HEK293 (cell line): ENCODE results near the gene CREB3L1.

ENCODE experiments used
- CTCF ChIA-PET: fragments of 350-600 bp; formaldehyde crosslinking; extraction: SDS; loops from one replicate; lab custom pipeline; 2021; ENCODE audit warnings: antibody characterized with exemption; lab: Yijun Ruan, JAX
- POLR2A ChIA-PET: fragments of 300-600 bp; formaldehyde crosslinking; extraction: SDS; loops from one replicate; lab custom pipeline; 2020; ENCODE audit warnings: antibody characterized with exemption, inconsistent platforms; lab: Yijun Ruan, JAX
- H3K27ac ChIP-seq: fragments of 200-500 bp; sonication (Bioruptor generic); 2 replicates; pipeline ENCODE4 v1.5.1; 2014; ENCODE audit warnings: low read depth, low read length, control low read depth, inconsistent platforms; ENCODE audit errors: extremely low read depth
- H3K36me3 ChIP-seq, 2 experiments: fragments of 200-500 bp in 1 of 2; sonication (Bioruptor generic) in 1 of 2; 1 replicate in 1 of 2; 2 replicates in 1 of 2; pipeline ENCODE4 v1.5.1; 2014 to 2017; ENCODE audit warnings: inconsistent platforms in 2 of 2, low read length in 2 of 2; ENCODE audit not compliant: control insufficient read depth in 2 of 2, insufficient read depth in 1 of 2
- H3K4me1 ChIP-seq: fragments of 200-500 bp; sonication (Bioruptor generic); 2 replicates; pipeline ENCODE4 v1.5.1; 2014; ENCODE audit warnings: mild to moderate bottlenecking, low read length, inconsistent platforms; ENCODE audit not compliant: control insufficient read depth, insufficient read depth
- H3K4me3 ChIP-seq: 2 replicates; pipeline ENCODE4 v1.5.1; 2011; ENCODE audit warnings: low read depth, mild to moderate bottlenecking, control low read depth, low read length, moderate library complexity
- H3K9me3 ChIP-seq: fragments of 200-500 bp; sonication (Bioruptor generic); 2 replicates; pipeline ENCODE4 v1.5.1; 2014; ENCODE audit warnings: low read depth, low read length, inconsistent platforms; ENCODE audit not compliant: control insufficient read depth, insufficient read depth
- GFI1B ChIP-seq: fragments of 450-650 bp; formaldehyde crosslinking; IDR thresholded peaks from 2 replicates; pipeline ENCODE4 v1.5.1; 2016; ENCODE audit warnings: missing biosample characterization, missing genetic modification characterization
- HOXD13 ChIP-seq: sonication (generic); formaldehyde crosslinking; IDR thresholded peaks from 2 replicates; pipeline ENCODE4 v1.8.0; 2022; ENCODE audit warnings: missing genetic modification reagents, borderline replicate concordance
- KLF10 ChIP-seq: fragments of 450-650 bp; IDR thresholded peaks from 2 replicates; pipeline ENCODE4 v1.5.1; 2018; ENCODE audit warnings: missing biosample characterization, mild to moderate bottlenecking, missing genetic modification characterization
- MEIS1 ChIP-seq: sonication (generic); formaldehyde crosslinking; IDR thresholded peaks from 2 replicates; pipeline ENCODE4 v1.8.1; 2022; ENCODE audit warnings: missing genetic modification reagents, mild to moderate bottlenecking, borderline replicate concordance
- SCRT2 ChIP-seq: fragments of 450-650 bp; formaldehyde crosslinking; IDR thresholded peaks from 2 replicates; pipeline ENCODE4 v1.5.1; 2016; ENCODE audit warnings: missing biosample characterization, missing genetic modification characterization
- SETDB1 ChIP-seq: IDR thresholded peaks from one replicate; pipeline ENCODE4 v1.6.1; 2017; ENCODE audit warnings: mild to moderate bottlenecking, low read length, moderate library complexity, mixed read lengths; ENCODE audit not compliant: insufficient read length
- SP7 ChIP-seq: fragments of 450-650 bp; formaldehyde crosslinking; IDR thresholded peaks from 2 replicates; pipeline ENCODE4 v1.5.1; 2016; ENCODE audit warnings: missing biosample characterization, missing genetic modification characterization
- TRIM28 ChIP-seq: IDR thresholded peaks from 2 replicates; pipeline ENCODE4 v1.6.1; 2011; ENCODE audit warnings: low read length, control low read depth, borderline replicate concordance
- YY2 ChIP-seq: fragments of 450-650 bp; formaldehyde crosslinking; IDR thresholded peaks from 2 replicates; pipeline ENCODE4 v1.5.1; 2016; ENCODE audit warnings: missing biosample characterization, missing genetic modification characterization
- ZBTB48 ChIP-seq: fragments of 450-650 bp; formaldehyde crosslinking; IDR thresholded peaks from 2 replicates; pipeline ENCODE4 v1.5.1; 2016; ENCODE audit warnings: missing biosample characterization, missing genetic modification characterization
- ZFP37 ChIP-seq: fragments of 450-650 bp; formaldehyde crosslinking; IDR thresholded peaks from 2 replicates; pipeline ENCODE4 v1.5.1; 2016; ENCODE audit warnings: missing biosample characterization, missing genetic modification characterization
- ZNF155 ChIP-seq: fragments of 450-650 bp; formaldehyde crosslinking; IDR thresholded peaks from 2 replicates; pipeline ENCODE4 v1.5.1; 2016; ENCODE audit warnings: missing biosample characterization, missing genetic modification characterization
- ZNF23 ChIP-seq: fragments of 450-650 bp; formaldehyde crosslinking; IDR thresholded peaks from 2 replicates; pipeline ENCODE4 v1.5.1; 2016; ENCODE audit warnings: missing biosample characterization, missing genetic modification characterization, borderline replicate concordance
- ZNF366 ChIP-seq: fragments of 450-650 bp; formaldehyde crosslinking; conservative IDR thresholded peaks from 2 replicates; pipeline ENCODE4 v1.5.1; 2016; ENCODE audit warnings: missing biosample characterization, missing genetic modification characterization
- ZNF473 ChIP-seq: fragments of 450-650 bp; formaldehyde crosslinking; IDR thresholded peaks from 2 replicates; pipeline ENCODE4 v1.5.1; 2017; ENCODE audit warnings: missing biosample characterization, missing genetic modification characterization
- ZNF544 ChIP-seq: fragments of 450-650 bp; formaldehyde crosslinking; IDR thresholded peaks from 2 replicates; pipeline ENCODE4 v1.5.0; 2017; ENCODE audit warnings: missing biosample characterization, missing genetic modification characterization
- ZNF548 ChIP-seq: fragments of 450-650 bp; formaldehyde crosslinking; IDR thresholded peaks from 2 replicates; pipeline ENCODE4 v1.5.1; 2016; ENCODE audit warnings: missing biosample characterization, missing genetic modification characterization
- ZNF677 ChIP-seq: fragments of 450-650 bp; IDR thresholded peaks from 2 replicates; pipeline ENCODE4 v1.5.0; 2018; ENCODE audit warnings: missing biosample characterization, mild to moderate bottlenecking, missing genetic modification characterization, moderate library complexity
- TF ChIP-seq, protein P1 (sequence below): fragments of 450-650 bp; formaldehyde crosslinking; optimal IDR thresholded peaks from 2 replicates; pipeline ENCODE3; 2016; ENCODE audit warnings: missing biosample characterization, mild to moderate bottlenecking, missing genetic modification characterization
- TF ChIP-seq, protein P2 (sequence below): fragments of 450-650 bp; formaldehyde crosslinking; IDR thresholded peaks from 2 replicates; pipeline ENCODE4 v1.5.1; 2016; ENCODE audit warnings: missing biosample characterization, missing genetic modification characterization
- TF ChIP-seq, protein P3 (sequence below): fragments of 450-650 bp; formaldehyde crosslinking; IDR thresholded peaks from 2 replicates; pipeline ENCODE4 v1.5.1; 2017; ENCODE audit warnings: missing biosample characterization, mild to moderate bottlenecking, missing genetic modification characterization, moderate library complexity
- TF ChIP-seq, protein P4 (sequence below): fragments of 450-650 bp; formaldehyde crosslinking; IDR thresholded peaks from 2 replicates; pipeline ENCODE4 v1.5.1; 2016; ENCODE audit warnings: missing biosample characterization, missing genetic modification characterization

The CREB3L1 gene

DNA sequence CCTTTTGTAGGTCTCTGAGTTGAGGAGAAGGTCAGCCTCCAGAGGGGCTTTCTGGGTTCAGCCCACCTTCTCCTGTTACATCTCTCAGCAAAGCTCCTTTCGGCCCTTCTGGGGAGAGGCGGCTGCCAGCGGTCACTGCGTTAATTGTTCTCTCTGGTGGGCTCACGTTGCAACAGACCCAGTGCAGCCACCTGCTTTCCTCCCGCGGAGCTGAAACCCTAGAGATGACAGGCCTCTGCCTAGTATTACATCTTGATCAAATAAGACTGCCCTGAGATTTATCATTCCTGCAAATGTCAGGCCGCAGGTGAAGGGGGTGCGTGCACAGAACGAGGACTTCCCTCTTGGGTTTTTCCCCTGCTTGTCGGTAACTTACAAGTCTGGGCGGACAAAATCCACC lies 43.2 kb upstream of the CREB3L1 start:
- H3K9me3 ChIP-seq = no peaks in the 10 kb centered on the region
- H3K27ac ChIP-seq = no peak overlapping the region
- H3K36me3 ChIP-seq = no peaks in the 10 kb centered on the region
- ChIA-PET POLR2A (no interaction called here), CTCF (interaction anchor here (0.6 to 19.5 kb wide), 3 partner anchors 78 to 204 kb away, joined by 3 to 451 read pairs (median 3); no protein-coding TSS in a partner anchor)
- TF ChIP-seq, protein P1, sequence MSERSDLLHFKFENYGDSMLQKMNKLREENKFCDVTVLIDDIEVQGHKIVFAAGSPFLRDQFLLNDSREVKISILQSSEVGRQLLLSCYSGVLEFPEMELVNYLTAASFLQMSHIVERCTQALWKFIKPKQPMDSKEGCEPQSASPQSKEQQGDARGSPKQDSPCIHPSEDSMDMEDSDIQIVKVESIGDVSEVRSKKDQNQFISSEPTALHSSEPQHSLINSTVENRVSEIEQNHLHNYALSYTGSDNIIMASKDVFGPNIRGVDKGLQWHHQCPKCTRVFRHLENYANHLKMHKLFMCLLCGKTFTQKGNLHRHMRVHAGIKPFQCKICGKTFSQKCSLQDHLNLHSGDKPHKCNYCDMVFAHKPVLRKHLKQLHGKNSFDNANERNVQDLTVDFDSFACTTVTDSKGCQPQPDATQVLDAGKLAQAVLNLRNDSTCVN = no peak
- TF ChIP-seq ZNF548 (tag by site-specific recombination) (no peak), MEIS1 (CRISPR knock-in tag) (no peak), HOXD13 (CRISPR knock-in tag) (no peak), ZNF544 (tag by site-specific recombination) (no peak), ZNF677 (tag by site-specific recombination) (no peak), KLF10 (tag by site-specific recombination) (no peak), SP7 (tag by site-specific recombination) (no peak)
- no peak overlapping the region for H3K4me3 ChIP-seq
- no peaks in the 10 kb centered on the region; the same call in 1 of the 2 replicates for H3K4me1 ChIP-seq

DNA sequence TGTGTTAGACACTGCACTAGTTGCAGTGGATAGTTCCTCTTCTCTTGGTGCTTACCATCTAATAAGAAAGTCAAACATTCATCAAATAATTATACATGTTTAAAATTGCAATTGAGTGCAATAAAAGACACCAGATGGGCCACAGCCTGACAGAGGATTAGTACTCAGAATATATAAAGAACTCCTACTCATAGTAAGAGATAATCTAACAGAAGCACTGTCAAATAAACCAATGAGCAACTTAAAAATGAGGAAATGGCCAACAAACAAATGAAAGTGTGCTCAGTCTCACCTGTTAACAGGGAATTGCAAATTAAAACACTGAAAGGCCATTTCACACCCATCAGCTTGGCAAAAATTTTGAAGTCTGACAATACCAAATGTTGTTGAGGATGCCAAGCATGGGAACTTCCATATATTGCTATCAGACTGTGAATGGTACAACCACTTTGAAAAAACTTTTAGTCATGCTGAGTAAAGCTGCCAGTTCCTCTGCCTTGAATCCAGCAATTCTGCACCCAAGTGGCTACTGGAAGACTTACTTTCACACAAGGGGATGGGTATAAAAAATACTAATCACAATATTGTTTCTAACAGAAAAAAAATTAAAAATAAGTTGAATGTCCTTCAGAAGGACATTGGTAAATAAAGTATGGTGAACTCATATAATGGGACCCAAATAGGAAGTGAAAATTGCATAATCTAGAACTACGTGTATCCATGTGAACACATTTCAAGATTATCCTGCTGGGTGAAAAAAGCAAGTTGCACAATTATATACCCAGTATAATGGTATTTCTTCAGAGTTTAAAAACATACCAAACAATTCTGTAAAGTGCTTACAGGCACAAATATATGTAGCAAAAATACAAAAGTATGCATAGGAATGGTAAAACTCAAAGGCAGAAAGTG lies 41.4 kb upstream of the CREB3L1 start:
- Histone ChIP-seq H3K36me3 (no peaks in the 10 kb centered on the region), H3K27ac (no peak overlapping the region), H3K9me3 (no peaks in the 10 kb centered on the region), H3K4me3 (no peak overlapping the region), H3K4me1 (peaks cover 2% of the 10 kb centered on the region; the same call in 1 of the 2 replicates)
- ChIA-PET CTCF (interaction anchor here (0.7 to 19.5 kb wide), 3 partner anchors 75 to 173 kb away, joined by 3 to 451 read pairs (median 3); no protein-coding TSS in a partner anchor), POLR2A (no interaction called here)
- no peak for TF ChIP-seq ZNF155
- TF ChIP-seq, protein P2, sequence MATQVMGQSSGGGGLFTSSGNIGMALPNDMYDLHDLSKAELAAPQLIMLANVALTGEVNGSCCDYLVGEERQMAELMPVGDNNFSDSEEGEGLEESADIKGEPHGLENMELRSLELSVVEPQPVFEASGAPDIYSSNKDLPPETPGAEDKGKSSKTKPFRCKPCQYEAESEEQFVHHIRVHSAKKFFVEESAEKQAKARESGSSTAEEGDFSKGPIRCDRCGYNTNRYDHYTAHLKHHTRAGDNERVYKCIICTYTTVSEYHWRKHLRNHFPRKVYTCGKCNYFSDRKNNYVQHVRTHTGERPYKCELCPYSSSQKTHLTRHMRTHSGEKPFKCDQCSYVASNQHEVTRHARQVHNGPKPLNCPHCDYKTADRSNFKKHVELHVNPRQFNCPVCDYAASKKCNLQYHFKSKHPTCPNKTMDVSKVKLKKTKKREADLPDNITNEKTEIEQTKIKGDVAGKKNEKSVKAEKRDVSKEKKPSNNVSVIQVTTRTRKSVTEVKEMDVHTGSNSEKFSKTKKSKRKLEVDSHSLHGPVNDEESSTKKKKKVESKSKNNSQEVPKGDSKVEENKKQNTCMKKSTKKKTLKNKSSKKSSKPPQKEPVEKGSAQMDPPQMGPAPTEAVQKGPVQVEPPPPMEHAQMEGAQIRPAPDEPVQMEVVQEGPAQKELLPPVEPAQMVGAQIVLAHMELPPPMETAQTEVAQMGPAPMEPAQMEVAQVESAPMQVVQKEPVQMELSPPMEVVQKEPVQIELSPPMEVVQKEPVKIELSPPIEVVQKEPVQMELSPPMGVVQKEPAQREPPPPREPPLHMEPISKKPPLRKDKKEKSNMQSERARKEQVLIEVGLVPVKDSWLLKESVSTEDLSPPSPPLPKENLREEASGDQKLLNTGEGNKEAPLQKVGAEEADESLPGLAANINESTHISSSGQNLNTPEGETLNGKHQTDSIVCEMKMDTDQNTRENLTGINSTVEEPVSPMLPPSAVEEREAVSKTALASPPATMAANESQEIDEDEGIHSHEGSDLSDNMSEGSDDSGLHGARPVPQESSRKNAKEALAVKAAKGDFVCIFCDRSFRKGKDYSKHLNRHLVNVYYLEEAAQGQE (tag by site-specific recombination) = no peak
- TF ChIP-seq ZNF544 (tag by site-specific recombination) = no peak
- TF ChIP-seq SETDB1 = peak; percentile 66
- 0 out of 2 replicates have a peak, but pooled peaks have one; percentile 40 for TF ChIP-seq TRIM28
- no peak for TF ChIP-seq ZNF548 (tag by site-specific recombination)

DNA sequence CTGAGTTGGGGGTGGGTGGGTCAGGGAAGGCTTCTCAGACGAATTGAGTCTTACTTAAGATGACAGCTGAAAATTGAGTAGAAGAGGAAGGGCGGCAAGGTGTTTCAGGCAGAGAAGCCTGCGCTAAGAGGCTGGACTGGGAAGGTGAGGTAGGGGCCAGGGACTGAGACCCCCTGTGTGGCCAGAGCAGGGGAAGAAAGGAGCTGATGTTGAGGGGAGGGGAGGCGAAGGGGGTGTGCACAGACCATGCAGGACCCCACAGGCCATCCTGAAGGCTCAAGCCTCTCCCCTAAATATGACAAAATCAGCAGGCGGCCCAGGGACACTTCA lies 40.6 kb upstream of the CREB3L1 start:
- Histone ChIP-seq H3K27ac (no peak overlapping the region; the same call in 1 of the 2 replicates), H3K36me3 (no peaks in the 10 kb centered on the region), H3K4me3 (0 out of 2 replicates have a peak overlapping the region, but pooled peaks have one; percentile 44), H3K4me1 (peaks cover 2% of the 10 kb centered on the region; the same call in 1 of the 2 replicates), H3K9me3 (no peaks in the 10 kb centered on the region)
- ChIA-PET POLR2A (interaction anchor here (1.4 kb wide), 1 partner anchor 319 kb away, joined by 4 read pairs; the partner anchor contains the start of gene PEX16), CTCF (interaction anchor here (0.7 to 19.5 kb wide), 6 partner anchors 23 to 172 kb away, joined by 3 to 451 read pairs (median 5); no protein-coding TSS in a partner anchor)
- TF ChIP-seq, protein P3, sequence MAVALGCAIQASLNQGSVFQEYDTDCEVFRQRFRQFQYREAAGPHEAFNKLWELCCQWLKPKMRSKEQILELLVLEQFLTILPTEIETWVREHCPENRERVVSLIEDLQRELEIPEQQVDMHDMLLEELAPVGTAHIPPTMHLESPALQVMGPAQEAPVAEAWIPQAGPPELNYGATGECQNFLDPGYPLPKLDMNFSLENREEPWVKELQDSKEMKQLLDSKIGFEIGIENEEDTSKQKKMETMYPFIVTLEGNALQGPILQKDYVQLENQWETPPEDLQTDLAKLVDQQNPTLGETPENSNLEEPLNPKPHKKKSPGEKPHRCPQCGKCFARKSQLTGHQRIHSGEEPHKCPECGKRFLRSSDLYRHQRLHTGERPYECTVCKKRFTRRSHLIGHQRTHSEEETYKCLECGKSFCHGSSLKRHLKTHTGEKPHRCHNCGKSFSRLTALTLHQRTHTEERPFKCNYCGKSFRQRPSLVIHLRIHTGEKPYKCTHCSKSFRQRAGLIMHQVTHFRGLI (tag by site-specific recombination) = no peak
- TF ChIP-seq YY2 (tag by site-specific recombination) = no peak
- TF ChIP-seq ZNF366 (tag by site-specific recombination) = no peak
- no peak for TF ChIP-seq SCRT2 (tag by site-specific recombination)
- no peak for TF ChIP-seq ZFP37
- TF ChIP-seq GFI1B (tag by site-specific recombination) = no peak
- no peak for TF ChIP-seq ZNF23 (tag by site-specific recombination)
- TF ChIP-seq, protein P4, sequence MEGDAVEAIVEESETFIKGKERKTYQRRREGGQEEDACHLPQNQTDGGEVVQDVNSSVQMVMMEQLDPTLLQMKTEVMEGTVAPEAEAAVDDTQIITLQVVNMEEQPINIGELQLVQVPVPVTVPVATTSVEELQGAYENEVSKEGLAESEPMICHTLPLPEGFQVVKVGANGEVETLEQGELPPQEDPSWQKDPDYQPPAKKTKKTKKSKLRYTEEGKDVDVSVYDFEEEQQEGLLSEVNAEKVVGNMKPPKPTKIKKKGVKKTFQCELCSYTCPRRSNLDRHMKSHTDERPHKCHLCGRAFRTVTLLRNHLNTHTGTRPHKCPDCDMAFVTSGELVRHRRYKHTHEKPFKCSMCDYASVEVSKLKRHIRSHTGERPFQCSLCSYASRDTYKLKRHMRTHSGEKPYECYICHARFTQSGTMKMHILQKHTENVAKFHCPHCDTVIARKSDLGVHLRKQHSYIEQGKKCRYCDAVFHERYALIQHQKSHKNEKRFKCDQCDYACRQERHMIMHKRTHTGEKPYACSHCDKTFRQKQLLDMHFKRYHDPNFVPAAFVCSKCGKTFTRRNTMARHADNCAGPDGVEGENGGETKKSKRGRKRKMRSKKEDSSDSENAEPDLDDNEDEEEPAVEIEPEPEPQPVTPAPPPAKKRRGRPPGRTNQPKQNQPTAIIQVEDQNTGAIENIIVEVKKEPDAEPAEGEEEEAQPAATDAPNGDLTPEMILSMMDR (tag by site-specific recombination) = no peak
- no peak for TF ChIP-seq ZNF473
- TF ChIP-seq ZBTB48 (tag by site-specific recombination) = no peak
